A673 (cell line): Measurements from ENCODE around the gene EREG. TPM values are rescaled to one million over a fixed set of nuclear protein-coding genes. Genes with fewer than 3 reads are reported as not detected.

Source experiments
- BruUV-seq: library from RNA; stranded (reverse); fragments of 400-500 nt; replicated peaks from 2 replicates; lab custom pipeline; 2021; lab: Mats Ljungman, UMichigan
- CTCF ChIA-PET: fragments of 300-600 bp; sonication (Branson Sonifier 250); formaldehyde crosslinking; loops from one replicate; lab custom pipeline; 2022; ENCODE audit warnings: antibody characterized with exemption; lab: Charles Lee
- POLR2A ChIA-PET: fragments of 300-600 bp; sonication (Branson Sonifier 250); formaldehyde crosslinking; loops from one replicate; lab custom pipeline; 2022; ENCODE audit warnings: antibody characterized with exemption; ENCODE audit not compliant: low non-redundant PET; lab: Charles Lee
- DNase-seq: peaks from one replicate; pipeline ENCODE4 v3.0.0-alpha.2; 2015; ENCODE audit warnings: low spot score
- H3K27ac ChIP-seq: fragments of 200-600 bp; sonication (generic); 2 replicates; pipeline ENCODE4 v1.5.1; 2016; ENCODE audit warnings: mixed run types, low read depth, mild to moderate bottlenecking, mixed read lengths, antibody characterized with exemption, low read length; ENCODE audit not compliant: poor library complexity, severe bottlenecking
- H3K27me3 ChIP-seq: fragments of 200-600 bp; sonication (generic); replicated peaks from 2 replicates; pipeline ENCODE4 v1.6.1; 2017; ENCODE audit warnings: mixed run types, low read depth, mild to moderate bottlenecking, mixed read lengths, antibody characterized with exemption, low read length; ENCODE audit not compliant: insufficient read depth, poor library complexity
- H3K36me3 ChIP-seq: fragments of 200-600 bp; sonication (generic); 2 replicates; pipeline ENCODE4 v1.6.1; 2016; ENCODE audit warnings: mixed run types, mild to moderate bottlenecking, mixed read lengths, antibody characterized with exemption, low read length; ENCODE audit not compliant: insufficient read depth, poor library complexity, severe bottlenecking
- H3K4me1 ChIP-seq: fragments of 200-600 bp; sonication (generic); 2 replicates; pipeline ENCODE4 v1.6.1; 2017; ENCODE audit warnings: mixed run types, mild to moderate bottlenecking, mixed read lengths, antibody characterized with exemption, low read length; ENCODE audit not compliant: insufficient read depth, poor library complexity, severe bottlenecking
- H3K4me3 ChIP-seq: fragments of 200-600 bp; sonication (generic); 2 replicates; pipeline ENCODE4 v1.5.1; 2016; ENCODE audit warnings: low read depth, mixed run types, mild to moderate bottlenecking, mixed read lengths, low read length; ENCODE audit not compliant: poor library complexity, severe bottlenecking
- H3K9me3 ChIP-seq: fragments of 200-600 bp; sonication (generic); 2 replicates; pipeline ENCODE4 v1.6.1; 2016; ENCODE audit warnings: mixed run types, low read depth, mild to moderate bottlenecking, mixed read lengths, antibody characterized with exemption, low read length; ENCODE audit not compliant: poor library complexity, severe bottlenecking
- CTCF ChIP-seq: fragments of 300-800, 200-600 bp; sonication (generic); conservative IDR thresholded peaks from 2 replicates; pipeline ENCODE4 v1.5.1; 2017; ENCODE audit warnings: low read depth, mild to moderate bottlenecking, antibody characterized with exemption, low read length, moderate library complexity, mixed read lengths
- EZH2 ChIP-seq: fragments of 200-600 bp; sonication (generic); IDR thresholded peaks from 2 replicates; pipeline ENCODE4 v1.6.1; 2017; ENCODE audit warnings: borderline replicate concordance, low read depth, mild to moderate bottlenecking, mixed read lengths, antibody characterized with exemption, low read length; ENCODE audit not compliant: poor library complexity, severe bottlenecking
- intact Hi-C: fragments of 100-400 bp; cut with micrococcal nuclease; formaldehyde crosslinking; loops from one replicate; pipeline ENCODE4 v1.10.0; 2022; ENCODE audit not compliant: unreplicated experiment
- total RNA-seq: library from RNA; stranded (reverse); gene quantifications from 2 replicates; pipeline ENCODE4 v1.2.3, GENCODE V29; 2021

EREG gene
- total RNA-seq, 1 experiment from 2014 or later: 0.84 TPM

GRCh38 chr4:74317616-74318246 lies 47.2 kb upstream of the EREG start:
- H3K27me3 ChIP-seq: no peaks in the 10 kb centered on the region
- H3K27ac ChIP-seq: no peak overlapping the region
- ChIA-PET POLR2A (no interaction called here), CTCF (no interaction called here)
- no TSS peak for BruUV-seq
- H3K4me1 ChIP-seq: no peaks in the 10 kb centered on the region
- intact Hi-C loops: loop anchor here (10.0 kb wide), 1 partner anchor 653 kb away; no protein-coding TSS in a partner anchor
- H3K36me3 ChIP-seq: no peaks in the 10 kb centered on the region
- H3K4me3 ChIP-seq: no peak overlapping the region
- no peaks in the 10 kb centered on the region for H3K9me3 ChIP-seq
- DNase-seq: peak; percentile 10
- TF ChIP-seq CTCF: no peak
- TF ChIP-seq EZH2: no peak

DNA sequence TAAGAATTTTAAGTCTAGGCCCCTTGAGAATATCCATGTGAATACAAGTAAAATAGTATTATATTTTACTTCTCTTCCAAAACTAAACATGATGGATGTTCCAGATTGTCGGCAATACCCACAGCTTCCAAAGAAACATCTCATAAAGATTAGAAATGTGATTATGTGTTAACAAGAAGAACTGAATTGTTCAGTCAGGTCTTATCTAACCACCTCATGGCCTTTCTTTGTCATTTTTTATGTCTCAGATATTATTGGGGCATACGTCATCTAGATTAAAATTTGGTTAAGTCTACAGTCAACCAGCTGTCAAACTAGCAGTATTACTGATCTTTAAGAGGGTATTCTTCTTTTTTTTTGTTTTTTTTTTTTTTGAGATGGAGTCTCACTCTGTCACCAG lies 46.7 kb upstream of the EREG start:
- POLR2A ChIA-PET: no interaction called here
- no TSS peak for BruUV-seq
- intact Hi-C loops: loop anchor here (10.0 kb wide), 1 partner anchor 653 kb away; no protein-coding TSS in a partner anchor
- Histone ChIP-seq H3K36me3 (no peaks in the 10 kb centered on the region), H3K9me3 (no peaks in the 10 kb centered on the region), H3K4me3 (no peak overlapping the region), H3K4me1 (no peaks in the 10 kb centered on the region), H3K27me3 (no peaks in the 10 kb centered on the region), H3K27ac (no peak overlapping the region)
- TF ChIP-seq CTCF (no peak), EZH2 (no peak)
- CTCF ChIA-PET: no interaction called here
- DNase-seq: no peak

- TF ChIP-seq EZH2 (no peak), CTCF (no peak)
- CTCF ChIA-PET: interaction anchor here (0.6 to 1.5 kb wide), 2 partner anchors 130 to 356 kb away, joined by 6 to 12 read pairs; no protein-coding TSS in a partner anchor
These were observed 45.5 kb upstream of the EREG start for GRCh38 chr4:74319470-74319869.

More at GRCh38 chr4:74319470-74319869, 45.5 kb upstream of the EREG start:
- no peak for DNase-seq
- Histone ChIP-seq H3K27me3 (no peaks in the 10 kb centered on the region), H3K9me3 (no peaks in the 10 kb centered on the region), H3K36me3 (no peaks in the 10 kb centered on the region), H3K27ac (no peak overlapping the region), H3K4me1 (no peaks in the 10 kb centered on the region), H3K4me3 (no peak overlapping the region)
- POLR2A ChIA-PET: no interaction called here
- BruUV-seq: no TSS peak
- intact Hi-C loops: loop anchor here (10.0 kb wide), 1 partner anchor 655 kb away; no protein-coding TSS in a partner anchor
